Neutrophil (primary cell): ENCODE measurements around the gene PFKFB1.

Experiments
- H3K27ac ChIP-seq: fragments of 200-600 bp; sonication (generic); 2 replicates; pipeline ENCODE4 v1.5.1; 2016; ENCODE audit warnings: mild to moderate bottlenecking, moderate library complexity
- H3K27me3 ChIP-seq: fragments of 200-600 bp; sonication (generic); 2 replicates; pipeline ENCODE4 v1.6.0; 2016; ENCODE audit warnings: mild to moderate bottlenecking
- H3K36me3 ChIP-seq: fragments of 200-600 bp; sonication (generic); 2 replicates; pipeline ENCODE4 v1.5.1; 2017
- H3K4me1 ChIP-seq, 2 experiments: fragments of 200-600 bp in 1 of 2; sonication (generic) in 1 of 2; 1 replicate in 1 of 2; 2 replicates in 1 of 2; pipeline versions ENCODE4 v1.5.1 to v1.6.1; 2013 to 2016; ENCODE audit warnings: low read depth in 1 of 2, low read length in 1 of 2, mild to moderate bottlenecking in 1 of 2, moderate library complexity in 1 of 2; ENCODE audit not compliant: control insufficient read depth in 1 of 2, insufficient read depth in 1 of 2
- H3K4me3 ChIP-seq, 2 experiments: fragments of 200-600 bp in 1 of 2; sonication (generic) in 1 of 2; 1 replicate in 1 of 2; 2 replicates in 1 of 2; pipeline ENCODE4 v1.5.1; 2013 to 2016; ENCODE audit warnings: low read depth in 1 of 2, low read length in 1 of 2, mild to moderate bottlenecking in 1 of 2, moderate library complexity in 1 of 2
- H3K9me3 ChIP-seq: fragments of 200-600 bp; sonication (generic); 2 replicates; pipeline ENCODE4 v1.5.1; 2016
- TF ChIP-seq, protein P1 (sequence below): fragments of 200-600 bp; sonication (generic); IDR thresholded peaks from 2 replicates; pipeline ENCODE4 v1.5.1; 2016; ENCODE audit warnings: antibody characterized with exemption

The PFKFB1 gene

DNA sequence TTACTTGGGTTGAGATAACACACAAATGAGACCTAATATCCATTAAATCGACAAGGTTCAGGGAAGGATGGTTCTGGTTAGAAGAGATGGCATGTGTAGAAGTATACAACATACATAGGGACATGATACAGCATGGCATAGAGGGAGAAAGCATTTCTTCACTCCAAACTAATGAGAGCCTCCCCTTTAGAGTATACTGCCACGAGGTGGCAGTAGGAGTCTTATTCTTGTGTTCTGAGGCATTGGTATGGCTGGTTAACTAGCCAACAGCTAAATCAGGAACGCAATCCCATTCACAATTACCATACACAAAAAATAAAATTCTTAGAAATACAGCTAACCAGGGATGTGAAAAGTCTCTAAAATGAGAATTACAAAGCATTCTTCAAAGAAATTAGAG lies 102.4 kb downstream of the PFKFB1 start:
- Histone ChIP-seq H3K9me3 (no peaks in the 10 kb centered on the region), H3K27ac (no peak overlapping the region), H3K27me3 (no peaks in the 10 kb centered on the region), H3K4me1 (no peaks in the 10 kb centered on the region), H3K36me3 (no peaks in the 10 kb centered on the region), H3K4me3 (no peak overlapping the region)
- TF ChIP-seq, protein P1, sequence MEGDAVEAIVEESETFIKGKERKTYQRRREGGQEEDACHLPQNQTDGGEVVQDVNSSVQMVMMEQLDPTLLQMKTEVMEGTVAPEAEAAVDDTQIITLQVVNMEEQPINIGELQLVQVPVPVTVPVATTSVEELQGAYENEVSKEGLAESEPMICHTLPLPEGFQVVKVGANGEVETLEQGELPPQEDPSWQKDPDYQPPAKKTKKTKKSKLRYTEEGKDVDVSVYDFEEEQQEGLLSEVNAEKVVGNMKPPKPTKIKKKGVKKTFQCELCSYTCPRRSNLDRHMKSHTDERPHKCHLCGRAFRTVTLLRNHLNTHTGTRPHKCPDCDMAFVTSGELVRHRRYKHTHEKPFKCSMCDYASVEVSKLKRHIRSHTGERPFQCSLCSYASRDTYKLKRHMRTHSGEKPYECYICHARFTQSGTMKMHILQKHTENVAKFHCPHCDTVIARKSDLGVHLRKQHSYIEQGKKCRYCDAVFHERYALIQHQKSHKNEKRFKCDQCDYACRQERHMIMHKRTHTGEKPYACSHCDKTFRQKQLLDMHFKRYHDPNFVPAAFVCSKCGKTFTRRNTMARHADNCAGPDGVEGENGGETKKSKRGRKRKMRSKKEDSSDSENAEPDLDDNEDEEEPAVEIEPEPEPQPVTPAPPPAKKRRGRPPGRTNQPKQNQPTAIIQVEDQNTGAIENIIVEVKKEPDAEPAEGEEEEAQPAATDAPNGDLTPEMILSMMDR: no peak

- H3K36me3 ChIP-seq: no peaks in the 10 kb centered on the region
- no peaks in the 10 kb centered on the region for H3K9me3 ChIP-seq
- TF ChIP-seq, protein P1: no peak
- no peaks in the 10 kb centered on the region for H3K27me3 ChIP-seq
- no peak overlapping the region for H3K27ac ChIP-seq
- H3K4me1 ChIP-seq: no peaks in the 10 kb centered on the region
- no peak overlapping the region for H3K4me3 ChIP-seq
Measured at GRCh38 chrX:54885740-54886139, 108.2 kb downstream of the PFKFB1 start.
